OCI-M2 (cell line): ENCODE data around the gene TEAD1.
"Not testable (repeated sequence)": the region's sequence is repeated elsewhere in the genome, so short reads cannot be mapped to it uniquely, and the experiment has no call there.

Source experiments
- DNase-seq: peaks from one replicate; lab custom pipeline; 2025; ENCODE audit not compliant: unreplicated experiment; lab: John Stamatoyannopoulos, UW

TEAD1 gene

GRCh38 chr11:12856338-12856737 is 182.1 kb downstream of the TEAD1 start:
- DNase-seq = no peak

- DNase-seq = no peak
These were observed 183.4 kb downstream of the TEAD1 start for GRCh38 chr11:12857572-12857971.

GRCh38 chr11:12859872-12860657 is 185.8 kb downstream of the TEAD1 start:
- DNase-seq = no peak

DNA sequence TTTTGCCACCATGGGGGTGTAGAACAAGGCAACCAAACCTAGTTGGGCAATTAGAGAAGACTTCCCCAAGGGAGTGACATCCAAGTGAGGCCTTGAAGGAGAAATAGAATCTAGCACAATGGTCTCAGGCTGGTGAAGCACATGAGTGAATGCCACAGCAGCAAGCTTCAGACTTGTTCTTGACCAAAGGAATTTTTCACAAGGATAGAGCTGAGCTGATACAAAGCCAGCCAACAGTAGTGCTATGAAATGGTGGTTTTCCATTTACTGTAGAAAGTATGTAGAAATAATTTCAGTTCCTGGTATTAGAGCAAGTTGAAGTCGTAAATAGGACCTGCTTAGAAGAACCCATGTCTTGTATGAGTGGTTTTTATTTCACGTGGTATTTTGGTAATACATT is 186.6 kb downstream of the TEAD1 start:
- no peak for DNase-seq

DNA sequence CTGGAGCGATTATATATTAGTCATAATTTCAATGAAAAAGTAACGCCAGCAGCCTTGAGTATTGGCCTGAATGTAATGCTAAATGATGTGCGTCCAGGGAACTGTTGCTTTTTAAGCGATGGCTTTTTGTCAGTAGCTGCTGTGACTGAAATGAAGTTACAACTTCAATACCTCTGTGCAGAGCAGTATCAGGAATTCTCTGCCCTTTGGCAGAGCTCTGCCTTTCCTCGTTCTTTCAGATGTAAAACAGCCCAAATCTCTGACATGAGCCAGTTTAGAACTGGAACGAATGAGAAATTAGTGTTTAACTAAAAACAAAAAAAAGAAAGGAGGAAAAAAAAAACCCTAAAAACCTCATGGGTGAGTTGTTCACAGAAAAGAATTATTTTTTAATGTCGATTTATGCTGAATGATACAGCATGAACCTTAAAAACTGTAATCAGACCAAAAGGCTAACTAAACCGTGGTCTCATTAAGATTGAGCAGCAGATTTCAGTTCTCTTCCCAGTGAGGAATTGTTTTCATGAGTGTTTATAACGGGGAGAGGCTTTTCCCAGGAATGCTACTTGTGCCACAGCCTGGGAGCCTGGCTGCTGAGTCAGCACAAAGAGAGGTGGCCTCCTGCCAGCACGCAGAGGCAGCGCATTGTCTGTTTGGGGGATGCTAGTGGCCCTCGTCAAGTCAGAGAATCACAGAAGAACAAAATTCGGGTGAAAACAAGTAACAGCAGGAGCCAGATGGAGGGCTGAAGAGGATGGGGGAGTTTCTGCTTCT is 188.7 kb downstream of the TEAD1 start:
- DNase-seq = no peak

- DNase-seq = no peak
These were observed 189.4 kb downstream of the TEAD1 start for GRCh38 chr11:12863605-12864121.

DNA sequence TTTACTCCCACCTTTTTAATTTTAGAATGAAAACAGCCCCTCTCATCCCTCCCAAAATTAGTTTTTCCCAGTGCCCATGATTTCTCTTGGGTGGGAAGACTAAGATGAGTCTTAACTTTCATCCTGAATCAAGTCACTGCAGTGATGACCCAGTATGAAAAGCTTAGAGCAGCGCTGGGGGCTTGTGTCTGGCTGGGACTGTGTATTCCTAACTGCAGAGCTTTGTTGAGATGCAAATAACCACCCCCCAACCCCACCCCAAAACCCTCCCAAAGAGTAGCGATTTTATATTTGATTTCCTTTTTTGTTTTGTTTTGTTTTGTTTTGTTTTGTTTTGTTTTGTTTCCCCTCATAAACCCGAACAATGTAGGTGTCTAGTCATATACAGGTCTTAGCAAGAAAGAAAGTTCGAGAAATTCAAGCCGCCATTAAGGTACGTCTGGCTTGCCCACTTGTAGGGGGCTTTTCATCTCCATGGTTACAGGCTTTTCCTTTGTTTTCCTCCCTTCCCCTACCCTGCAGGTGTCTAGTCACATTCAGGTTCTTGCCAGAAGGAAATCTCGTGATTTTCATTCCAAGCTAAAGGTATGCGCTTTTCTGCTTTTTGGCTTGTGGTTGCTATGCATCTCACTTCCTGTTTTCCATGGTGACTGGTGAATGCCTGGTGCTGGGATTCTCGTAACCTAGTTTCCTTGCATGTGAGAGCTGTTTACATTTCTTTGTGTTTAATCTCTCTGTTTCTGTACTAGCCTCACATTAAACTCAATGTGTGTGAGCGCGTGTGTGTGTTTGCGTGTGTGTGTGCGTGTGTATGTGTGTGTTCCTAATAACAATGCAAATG is 190.3 kb downstream of the TEAD1 start:
- no peak for DNase-seq

- no peak for DNase-seq
These were observed 191.8 kb downstream of the TEAD1 start for GRCh38 chr11:12865863-12866595.

DNA sequence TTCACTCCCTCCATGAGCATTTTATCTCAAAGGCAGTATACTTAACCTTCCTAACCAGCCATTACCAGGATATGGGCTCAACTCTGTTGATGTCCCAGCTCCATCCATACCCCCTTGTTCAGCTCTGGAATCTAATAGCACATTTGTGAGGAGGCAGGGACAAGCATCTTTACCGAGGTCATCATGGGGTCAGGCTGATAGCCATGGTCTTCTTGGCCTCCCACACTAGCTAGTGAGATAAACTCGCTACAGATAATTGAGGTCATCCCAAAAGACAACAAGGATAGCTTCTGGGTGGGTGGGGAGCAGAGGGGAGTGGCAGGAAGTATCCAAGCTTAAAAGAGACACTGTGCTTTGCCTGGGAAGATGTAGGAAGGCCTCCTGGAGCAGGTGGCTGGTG is 193.3 kb downstream of the TEAD1 start:
- DNase-seq = no peak

GRCh38 chr11:12868315-12869073 is 194.3 kb downstream of the TEAD1 start:
- no peak for DNase-seq

- no peak for DNase-seq
These were observed 197.0 kb downstream of the TEAD1 start for GRCh38 chr11:12871241-12871640.

- DNase-seq = no peak
These were observed 197.6 kb downstream of the TEAD1 start for GRCh38 chr11:12871788-12872321.

GRCh38 chr11:12876340-12876739 is 202.1 kb downstream of the TEAD1 start:
- no peak for DNase-seq

GRCh38 chr11:12876988-12877387 is 202.8 kb downstream of the TEAD1 start:
- DNase-seq = no peak

GRCh38 chr11:12877508-12877907 is 203.3 kb downstream of the TEAD1 start:
- not testable (repeated sequence) for DNase-seq

- DNase-seq = no peak
These were observed 206.1 kb downstream of the TEAD1 start for GRCh38 chr11:12880327-12880726.

DNA sequence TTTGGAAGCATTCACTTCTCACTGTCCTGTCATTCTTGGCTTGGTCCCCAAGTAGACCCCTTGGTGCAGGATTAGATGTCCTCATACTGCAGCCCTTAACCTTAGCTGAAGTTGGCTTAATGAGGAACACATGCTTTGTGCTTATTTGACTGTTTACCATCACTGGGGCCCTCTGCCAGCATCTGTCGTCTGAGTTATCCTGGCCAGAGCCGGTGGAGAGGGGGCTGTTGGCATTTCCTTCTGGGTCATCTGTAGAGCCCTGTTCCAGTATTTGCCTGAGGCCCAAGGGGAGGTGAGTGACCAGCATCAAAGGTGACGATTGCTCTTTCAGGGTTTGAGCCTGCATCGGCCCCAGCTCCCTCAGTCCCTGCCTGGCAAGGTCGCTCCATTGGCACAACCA is 208.4 kb downstream of the TEAD1 start:
- no peak for DNase-seq

DNA sequence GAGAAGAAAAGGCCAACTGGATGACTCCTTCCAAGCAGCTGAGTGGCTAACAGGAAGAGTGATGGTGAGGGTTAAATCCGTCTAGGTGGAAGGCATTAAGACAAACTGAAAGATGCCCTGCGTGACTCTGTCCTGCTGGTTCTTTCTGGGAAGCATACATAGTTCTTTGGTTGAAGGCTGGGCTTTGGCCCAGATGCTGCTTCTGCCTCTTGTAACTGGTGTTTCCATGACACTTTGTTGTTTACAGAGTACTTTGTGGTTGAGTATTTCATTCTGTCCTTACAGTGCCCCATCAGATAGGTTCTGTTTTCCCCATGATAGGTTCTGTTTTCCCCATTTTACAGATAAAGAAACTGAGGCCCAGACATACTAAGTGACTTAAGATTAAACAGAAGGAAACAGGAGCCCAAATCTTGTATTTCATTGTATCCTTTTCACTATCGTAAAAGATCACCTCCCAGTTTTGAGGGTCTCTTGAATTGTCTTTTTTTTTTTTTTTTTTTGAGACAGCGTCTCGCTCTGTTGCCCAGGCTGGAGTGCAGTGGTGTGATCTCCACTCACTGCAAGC is 210.6 kb downstream of the TEAD1 start:
- no peak for DNase-seq

GRCh38 chr11:12885717-12886239 is 211.6 kb downstream of the TEAD1 start:
- DNase-seq = no peak
